H54 (cell line): ENCODE results near the gene SGMS1.
A peak's percentile ranks its signal among the peaks of the same experiment; 100 is the strongest.
"Not testable (repeated sequence)": the region's sequence is repeated elsewhere in the genome, so short reads cannot be mapped to it uniquely, and the experiment has no call there.

Source experiments
- DNase-seq: peaks from one replicate; pipeline ENCODE4 v3.0.0; 2011; ENCODE audit warnings: low spot score, mixed read lengths; ENCODE audit not compliant: insufficient read length
- FAIRE-seq: peaks from 3 replicates; lab custom pipeline; 2011; peaks lifted over from hg19 to GRCh38; lab: Jason Lieb, UNC
- POLR2A ChIP-seq: IDR thresholded peaks from 2 replicates; pipeline ENCODE4 v1.6.1; 2011; ENCODE audit warnings: low read depth, mild to moderate bottlenecking, low read length

Gene SGMS1

GRCh38 chr10:50556237-50557120 is 67.3 kb downstream of the SGMS1 start:
- FAIRE-seq (no peak), DNase-seq (no peak)
- TF ChIP-seq POLR2A: no peak

- no peak for DNase-seq
- TF ChIP-seq POLR2A: no peak
- no peak for FAIRE-seq
These were observed 68.7 kb downstream of the SGMS1 start for GRCh38 chr10:50554995-50555568.

GRCh38 chr10:50554376-50554994 is 69.3 kb downstream of the SGMS1 start:
- TF ChIP-seq POLR2A: no peak
- no peak for FAIRE-seq
- DNase-seq: no peak

GRCh38 chr10:50552771-50553535 is 70.8 kb downstream of the SGMS1 start:
- DNase-seq (no peak), FAIRE-seq (peak; percentile 82)
- TF ChIP-seq POLR2A: no peak

- DNase-seq (no peak), FAIRE-seq (no peak)
- TF ChIP-seq POLR2A: no peak
These were observed 71.4 kb downstream of the SGMS1 start for GRCh38 chr10:50552308-50552707.

- no peak for TF ChIP-seq POLR2A
- FAIRE-seq: no peak
- no peak for DNase-seq
These were observed 71.9 kb downstream of the SGMS1 start for GRCh38 chr10:50551894-50552293.

- no peak for FAIRE-seq
- no peak for DNase-seq
- TF ChIP-seq POLR2A: no peak
These were observed 73.4 kb downstream of the SGMS1 start for GRCh38 chr10:50550291-50550839.

GRCh38 chr10:50549186-50549585 is 74.6 kb downstream of the SGMS1 start:
- not testable (repeated sequence) for DNase-seq, FAIRE-seq

- not testable (repeated sequence) for DNase-seq
These were observed 75.3 kb downstream of the SGMS1 start for GRCh38 chr10:50548481-50548880.

GRCh38 chr10:50546287-50546686 is 77.5 kb downstream of the SGMS1 start:
- not testable (repeated sequence) for DNase-seq, FAIRE-seq

More at GRCh38 chr10:50548481-50548880, 75.3 kb downstream of the SGMS1 start:
- not testable (repeated sequence) for FAIRE-seq

GRCh38 chr10:50545846-50546245 is 77.9 kb downstream of the SGMS1 start:
- no peak for DNase-seq
- TF ChIP-seq POLR2A: no peak
- no peak for FAIRE-seq

- no peak for TF ChIP-seq POLR2A
- FAIRE-seq (no peak), DNase-seq (no peak)
These were observed 78.8 kb downstream of the SGMS1 start for GRCh38 chr10:50544857-50545429.
